Mesendoderm (in vitro differentiated cells): ENCODE results near the gene TXLNG.

ENCODE experiments used
- DNase-seq: peaks from one replicate; pipeline ENCODE4 v3.0.0; 2013
- H2AK5ac ChIP-seq: 2 replicates; pipeline ENCODE4 v1.6.1; 2013; ENCODE audit warnings: low read length, inconsistent platforms
- H2BK120ac ChIP-seq: 2 replicates; pipeline ENCODE4 v1.6.1; 2013; ENCODE audit warnings: low read depth, mild to moderate bottlenecking, low read length, moderate library complexity, mixed read lengths
- H2BK15ac ChIP-seq: replicated peaks from 2 replicates; pipeline ENCODE4 v1.6.1; 2013; ENCODE audit warnings: low read depth, mild to moderate bottlenecking, moderate library complexity
- H2BK5ac ChIP-seq: 2 replicates; pipeline ENCODE4 v1.6.1; 2013; ENCODE audit warnings: low read length, inconsistent platforms
- H3K18ac ChIP-seq: 2 replicates; pipeline ENCODE4 v1.6.1; 2013; ENCODE audit warnings: mild to moderate bottlenecking, low read length, mixed read lengths
- H3K23ac ChIP-seq: one replicate; pipeline ENCODE4 v1.6.1; 2013; ENCODE audit warnings: low read length
- H3K27ac ChIP-seq: 2 replicates; pipeline ENCODE4 v1.5.1; 2013; ENCODE audit warnings: low read depth, mild to moderate bottlenecking, inconsistent platforms, low read length, moderate library complexity
- H3K27me3 ChIP-seq: 2 replicates; pipeline ENCODE4 v1.6.1; 2013; ENCODE audit warnings: low read length, control low read depth, mild to moderate bottlenecking, inconsistent platforms; ENCODE audit not compliant: insufficient read depth, poor library complexity
- H3K36me3 ChIP-seq: 2 replicates; pipeline ENCODE4 v1.6.1; 2013; ENCODE audit warnings: low read length, inconsistent platforms; ENCODE audit not compliant: control insufficient read depth, insufficient read depth
- H3K4ac ChIP-seq: one replicate; pipeline ENCODE4 v1.6.1; 2013; ENCODE audit warnings: low read depth, mild to moderate bottlenecking, low read length, moderate library complexity
- H3K4me1 ChIP-seq: 2 replicates; pipeline ENCODE4 v1.6.1; 2013; ENCODE audit warnings: low read depth, low read length, inconsistent platforms; ENCODE audit not compliant: control insufficient read depth
- H3K4me2 ChIP-seq: 2 replicates; pipeline ENCODE4 v1.6.1; 2013; ENCODE audit warnings: low read length
- H3K4me3 ChIP-seq: 2 replicates; pipeline ENCODE4 v1.5.1; 2013; ENCODE audit warnings: mild to moderate bottlenecking, low read length
- H3K56ac ChIP-seq: one replicate; pipeline ENCODE4 v1.6.1; 2013; ENCODE audit warnings: low read length
- H3K79me1 ChIP-seq: 2 replicates; pipeline ENCODE4 v1.6.1; 2013; ENCODE audit warnings: low read length, inconsistent platforms
- H3K79me2 ChIP-seq: 2 replicates; pipeline ENCODE4 v1.6.1; 2013; ENCODE audit warnings: mild to moderate bottlenecking, low read length; ENCODE audit not compliant: control insufficient read depth, insufficient read depth
- H3K9ac ChIP-seq: 2 replicates; pipeline ENCODE4 v1.6.1; 2013; ENCODE audit warnings: low read length, inconsistent platforms
- H4K5ac ChIP-seq: one replicate; pipeline ENCODE4 v1.6.1; 2013; ENCODE audit warnings: low read length
- H4K8ac ChIP-seq: one replicate; pipeline ENCODE4 v1.6.1; 2013; ENCODE audit warnings: low read depth, mild to moderate bottlenecking, control low read depth, low read length, moderate library complexity
- WGBS: extraction: QIAGEN DNeasy Blood & Tissue Kit; methylation state at CpG from one replicate; pipeline ENCODE4 v1.1.7; 2013; ENCODE audit warnings: low lambda C conversion rate, missing lambda C conversion rate; ENCODE audit not compliant: insufficient coverage; ENCODE audit errors: extremely low coverage; 5-methylcytosine and 5-hydroxymethylcytosine counted together

TXLNG gene

GRCh38 chrX:16839852-16840460, 53.7 kb downstream of the TXLNG start:
- no peak overlapping the region for H4K5ac ChIP-seq
- H2BK5ac ChIP-seq: no peak overlapping the region
- H3K4me2 ChIP-seq: no peak overlapping the region
- H2AK5ac ChIP-seq: no peak overlapping the region
- no peak overlapping the region for H2BK120ac ChIP-seq
- WGBS: no CpG with 5 or more reads among the region's 14 CpGs
- no peak overlapping the region for H3K4ac ChIP-seq
- no peak overlapping the region for H3K18ac ChIP-seq
- peak; percentile 80 for DNase-seq
- no peak overlapping the region for H3K4me3 ChIP-seq
- no peaks in the 10 kb centered on the region for H3K36me3 ChIP-seq
- H3K27ac ChIP-seq: peak overlapping the region; percentile 22
- H3K56ac ChIP-seq: peak overlapping the region; percentile 0
- H3K9ac ChIP-seq: no peak overlapping the region
- H3K79me1 ChIP-seq: no peaks in the 10 kb centered on the region
- no peak overlapping the region for H4K8ac ChIP-seq
- H3K27me3 ChIP-seq: no peaks in the 10 kb centered on the region
- H3K23ac ChIP-seq: no peak overlapping the region
- H3K4me1 ChIP-seq: no peaks in the 10 kb centered on the region
- no peak overlapping the region for H2BK15ac ChIP-seq
- no peaks in the 10 kb centered on the region for H3K79me2 ChIP-seq

DNA sequence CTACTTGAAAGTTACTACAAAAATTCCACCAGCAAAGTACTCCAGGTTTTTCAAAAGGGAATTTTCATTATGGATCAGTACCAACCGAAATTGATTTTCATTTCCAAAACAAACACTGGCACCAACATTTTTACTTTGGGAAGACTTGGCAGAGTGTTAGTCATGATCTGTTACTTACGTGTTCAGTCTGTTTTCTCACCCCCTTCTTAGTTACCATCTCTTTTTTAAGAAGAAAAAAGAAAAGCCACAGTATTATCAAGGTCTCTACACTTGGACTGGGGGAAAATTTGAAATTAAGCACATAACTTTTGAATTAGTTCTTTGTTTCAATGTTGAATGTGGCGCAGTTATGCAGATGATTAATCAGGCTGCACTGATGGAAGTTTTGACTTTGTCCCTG, 56.4 kb downstream of the TXLNG start:
- Histone ChIP-seq H3K27ac (no peak overlapping the region), H3K4me3 (no peak overlapping the region), H2BK120ac (no peak overlapping the region), H3K23ac (no peak overlapping the region), H4K8ac (no peak overlapping the region), H2BK5ac (no peak overlapping the region), H2AK5ac (no peak overlapping the region), H3K36me3 (peaks cover 2% of the 10 kb centered on the region), H4K5ac (no peak overlapping the region), H3K18ac (no peak overlapping the region), H3K4me1 (no peaks in the 10 kb centered on the region), H3K4ac (no peak overlapping the region), H2BK15ac (no peak overlapping the region), H3K27me3 (no peaks in the 10 kb centered on the region), H3K79me2 (no peaks in the 10 kb centered on the region), H3K79me1 (no peaks in the 10 kb centered on the region), H3K4me2 (no peak overlapping the region), H3K56ac (no peak overlapping the region), H3K9ac (no peak overlapping the region)
- DNase-seq: no peak
- WGBS: no CpG with 5 or more reads among the region's 3 CpGs

DNA sequence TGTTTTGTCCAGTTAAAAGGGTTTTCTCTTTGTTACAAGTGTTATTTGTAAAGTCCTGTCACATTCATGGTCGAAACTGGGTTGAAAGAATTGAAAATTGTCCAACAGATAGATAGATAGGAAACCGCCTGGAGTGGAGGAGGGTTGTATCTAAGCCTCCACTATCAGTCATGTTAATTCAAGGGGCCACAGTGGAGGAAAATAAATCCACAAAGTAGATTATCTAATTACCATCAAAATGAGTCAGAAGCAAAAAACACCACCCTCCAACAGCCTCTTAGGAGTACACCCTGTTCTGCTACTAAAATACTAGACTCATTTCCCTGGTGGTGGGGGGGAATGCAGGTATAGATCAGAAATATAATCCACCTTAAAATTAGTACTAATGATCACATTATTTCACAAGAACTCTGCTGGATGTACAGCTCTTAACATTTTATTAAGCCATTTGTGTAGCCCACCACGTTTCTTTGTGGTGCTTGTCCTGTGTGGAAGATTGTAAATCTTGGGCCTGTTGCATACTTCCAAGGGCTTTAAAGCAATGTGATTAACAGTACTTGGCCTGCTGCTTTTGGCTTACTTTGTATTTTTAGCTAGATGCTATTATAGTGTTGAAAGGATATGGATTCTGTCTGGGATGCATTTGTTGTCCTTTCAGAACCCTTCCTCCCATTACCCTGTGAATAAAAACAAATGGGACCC, 57.1 kb downstream of the TXLNG start:
- Histone ChIP-seq H3K36me3 (peaks cover 2% of the 10 kb centered on the region), H3K4me2 (no peak overlapping the region), H3K79me2 (no peaks in the 10 kb centered on the region), H3K56ac (no peak overlapping the region), H3K18ac (no peak overlapping the region), H4K5ac (no peak overlapping the region), H2BK5ac (no peak overlapping the region), H3K79me1 (no peaks in the 10 kb centered on the region), H3K4ac (no peak overlapping the region), H3K23ac (no peak overlapping the region), H3K9ac (no peak overlapping the region), H2BK120ac (no peak overlapping the region), H3K27ac (no peak overlapping the region), H2AK5ac (no peak overlapping the region), H4K8ac (no peak overlapping the region), H3K4me3 (no peak overlapping the region), H2BK15ac (no peak overlapping the region), H3K4me1 (no peaks in the 10 kb centered on the region), H3K27me3 (no peaks in the 10 kb centered on the region)
- no CpG with 5 or more reads among the region's 3 CpGs for WGBS
- no peak for DNase-seq

GRCh38 chrX:16845686-16846085, 59.4 kb downstream of the TXLNG start:
- Histone ChIP-seq H3K23ac (no peak overlapping the region), H3K56ac (no peak overlapping the region), H3K9ac (no peak overlapping the region), H3K79me1 (no peaks in the 10 kb centered on the region), H2AK5ac (no peak overlapping the region), H3K79me2 (no peaks in the 10 kb centered on the region), H3K27ac (no peak overlapping the region), H3K18ac (no peak overlapping the region), H4K8ac (no peak overlapping the region), H3K27me3 (no peaks in the 10 kb centered on the region), H3K4me1 (no peaks in the 10 kb centered on the region), H3K36me3 (peaks cover 2% of the 10 kb centered on the region), H2BK120ac (no peak overlapping the region), H3K4me2 (no peak overlapping the region), H2BK15ac (no peak overlapping the region), H3K4ac (no peak overlapping the region), H4K5ac (no peak overlapping the region), H2BK5ac (no peak overlapping the region), H3K4me3 (no peak overlapping the region)
- no CpG with 5 or more reads among the region's 2 CpGs for WGBS
- no peak for DNase-seq

DNA sequence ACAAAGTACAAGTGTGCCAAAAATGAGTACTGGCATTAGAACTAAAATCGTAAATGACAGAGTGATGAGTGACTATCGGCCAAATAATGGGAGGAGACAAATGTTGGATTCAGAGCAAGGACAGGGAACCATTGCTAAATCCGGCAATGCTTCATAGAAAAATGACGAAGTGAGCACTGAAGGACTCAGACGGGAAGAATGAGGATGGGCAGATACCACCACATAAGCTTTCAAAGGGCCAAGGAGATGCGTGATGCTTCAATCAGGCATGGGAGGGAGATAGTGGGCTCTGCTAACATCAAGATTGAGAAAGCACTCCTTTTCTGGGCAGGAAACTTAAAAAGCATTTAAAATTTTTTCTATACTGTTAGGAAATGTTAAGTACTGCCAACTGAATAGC, 62.3 kb downstream of the TXLNG start:
- no peak overlapping the region for H3K23ac ChIP-seq
- no peaks in the 10 kb centered on the region for H3K27me3 ChIP-seq
- H3K4ac ChIP-seq: no peak overlapping the region
- no peak overlapping the region for H4K8ac ChIP-seq
- H2BK5ac ChIP-seq: no peak overlapping the region
- H3K56ac ChIP-seq: no peak overlapping the region
- no peak overlapping the region for H3K27ac ChIP-seq
- no peak for DNase-seq
- H3K79me1 ChIP-seq: no peaks in the 10 kb centered on the region
- H4K5ac ChIP-seq: no peak overlapping the region
- no peaks in the 10 kb centered on the region for H3K79me2 ChIP-seq
- H3K9ac ChIP-seq: no peak overlapping the region
- no peaks in the 10 kb centered on the region for H3K4me1 ChIP-seq
- no peak overlapping the region for H2AK5ac ChIP-seq
- no CpG with 5 or more reads among the region's 6 CpGs for WGBS
- H3K36me3 ChIP-seq: peaks cover 2% of the 10 kb centered on the region
- H3K4me3 ChIP-seq: no peak overlapping the region
- H3K18ac ChIP-seq: no peak overlapping the region
- no peak overlapping the region for H2BK15ac ChIP-seq
- H3K4me2 ChIP-seq: no peak overlapping the region
- H2BK120ac ChIP-seq: no peak overlapping the region

DNA sequence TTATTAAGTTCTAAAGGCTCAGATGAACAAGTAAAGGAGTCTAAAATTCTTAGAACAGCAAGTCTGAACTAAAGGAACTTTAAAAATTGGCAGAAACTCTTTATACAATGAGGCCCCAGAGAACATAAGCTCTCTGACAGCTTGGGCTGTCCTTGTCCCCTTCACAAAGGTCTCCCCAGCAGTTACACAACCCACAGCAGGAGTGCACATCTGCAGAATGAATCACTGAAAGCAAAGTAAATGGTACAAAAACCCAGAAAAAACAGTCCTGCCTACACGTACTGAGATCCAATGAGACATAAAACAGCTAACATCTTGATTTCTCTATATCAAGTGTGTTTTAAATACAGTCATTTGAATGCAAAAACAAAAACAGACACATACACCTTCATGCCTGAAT, 65.2 kb downstream of the TXLNG start:
- H3K18ac ChIP-seq: no peak overlapping the region
- H2AK5ac ChIP-seq: no peak overlapping the region
- H2BK120ac ChIP-seq: no peak overlapping the region
- no peak overlapping the region for H3K23ac ChIP-seq
- no peak overlapping the region for H3K4me3 ChIP-seq
- no peak overlapping the region for H4K5ac ChIP-seq
- no peak overlapping the region for H2BK5ac ChIP-seq
- H3K27ac ChIP-seq: no peak overlapping the region
- H3K27me3 ChIP-seq: no peaks in the 10 kb centered on the region
- WGBS: no CpG with 5 or more reads among the region's 1 CpG
- H3K4me1 ChIP-seq: no peaks in the 10 kb centered on the region
- no peaks in the 10 kb centered on the region for H3K79me2 ChIP-seq
- H3K79me1 ChIP-seq: no peaks in the 10 kb centered on the region
- H3K56ac ChIP-seq: no peak overlapping the region
- H4K8ac ChIP-seq: no peak overlapping the region
- H3K36me3 ChIP-seq: no peaks in the 10 kb centered on the region
- H3K4ac ChIP-seq: no peak overlapping the region
- H3K9ac ChIP-seq: no peak overlapping the region
- H2BK15ac ChIP-seq: no peak overlapping the region
- DNase-seq: no peak
- H3K4me2 ChIP-seq: no peak overlapping the region
